Right lobe of liver (tissue), 4 donors: ENCODE measurements around the gene P2RY6.

Source experiments
- POLR2A ChIP-seq: fragments of 450-650 bp; IDR thresholded peaks from one replicate; pipeline ENCODE4 v1.6.1; 2017; ENCODE audit warnings: antibody characterized with exemption, mild to moderate bottlenecking
- TF ChIP-seq, protein P1 (sequence below), 4 donors: fragments of 200-600 bp in 3 of 4; fragments of 450-650 bp in 1 of 4; IDR thresholded peaks; one replicate each; pipeline versions ENCODE4 v1.5.1 to v1.8.0; 2016 to 2022; ENCODE audit warnings: antibody characterized with exemption in 4 of 4, mild to moderate bottlenecking in 2 of 4
- donor health status: DM: no; HTN: no; CAD: no.
- donor health status: DM: no; HTN: no; CAD: no.
- donor health status: DM: no; HTN: yes; CAD: no.

- TF ChIP-seq, protein P1, sequence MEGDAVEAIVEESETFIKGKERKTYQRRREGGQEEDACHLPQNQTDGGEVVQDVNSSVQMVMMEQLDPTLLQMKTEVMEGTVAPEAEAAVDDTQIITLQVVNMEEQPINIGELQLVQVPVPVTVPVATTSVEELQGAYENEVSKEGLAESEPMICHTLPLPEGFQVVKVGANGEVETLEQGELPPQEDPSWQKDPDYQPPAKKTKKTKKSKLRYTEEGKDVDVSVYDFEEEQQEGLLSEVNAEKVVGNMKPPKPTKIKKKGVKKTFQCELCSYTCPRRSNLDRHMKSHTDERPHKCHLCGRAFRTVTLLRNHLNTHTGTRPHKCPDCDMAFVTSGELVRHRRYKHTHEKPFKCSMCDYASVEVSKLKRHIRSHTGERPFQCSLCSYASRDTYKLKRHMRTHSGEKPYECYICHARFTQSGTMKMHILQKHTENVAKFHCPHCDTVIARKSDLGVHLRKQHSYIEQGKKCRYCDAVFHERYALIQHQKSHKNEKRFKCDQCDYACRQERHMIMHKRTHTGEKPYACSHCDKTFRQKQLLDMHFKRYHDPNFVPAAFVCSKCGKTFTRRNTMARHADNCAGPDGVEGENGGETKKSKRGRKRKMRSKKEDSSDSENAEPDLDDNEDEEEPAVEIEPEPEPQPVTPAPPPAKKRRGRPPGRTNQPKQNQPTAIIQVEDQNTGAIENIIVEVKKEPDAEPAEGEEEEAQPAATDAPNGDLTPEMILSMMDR (IDR thresholded peaks at IDR 0.05): no peak
- no peak for TF ChIP-seq POLR2A
Observed at GRCh38 chr11:73258104-73259035, 13.8 kb upstream of the P2RY6 start.
